ENCODE data around the gene NOTCH1.
"Not testable (repeated sequence)": the region's sequence is repeated elsewhere in the genome, so short reads cannot be mapped to it uniquely, and the experiment has no call there.

NOTCH1 gene

DNA sequence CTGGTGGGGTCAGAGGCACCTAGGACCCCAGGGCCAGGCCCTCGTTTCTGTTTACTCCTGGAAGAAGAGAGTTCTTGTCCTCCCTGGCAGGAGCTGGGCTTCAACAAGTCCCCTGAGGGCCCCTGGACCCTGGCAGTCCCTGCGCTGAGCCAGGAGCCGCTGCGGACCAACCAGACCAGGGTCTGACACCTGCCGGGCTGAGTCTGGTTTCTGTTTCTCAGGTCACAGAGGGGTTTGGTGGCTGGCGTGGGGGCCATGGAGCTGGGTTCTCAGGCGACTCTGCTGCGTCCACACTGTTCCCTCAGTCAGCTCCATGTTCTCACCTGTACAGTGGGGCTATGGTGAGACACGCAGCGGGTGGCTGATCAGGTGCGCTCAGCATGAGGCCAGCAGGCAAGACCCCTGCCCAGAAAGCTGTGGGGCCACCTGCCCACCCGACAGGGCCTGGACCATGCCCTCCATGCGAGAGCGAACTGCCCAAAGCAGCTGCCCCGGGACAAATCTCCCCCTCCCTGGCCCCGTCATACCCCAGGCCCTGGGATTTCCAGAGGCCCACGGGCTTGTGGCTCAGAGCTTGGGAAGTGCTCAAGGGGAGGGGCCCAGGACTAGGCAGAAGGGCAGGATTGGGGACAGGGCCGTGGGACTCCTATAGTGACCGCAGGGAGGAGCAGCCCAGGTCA lies 17.9 kb upstream of the NOTCH1 start:
- peak; percentile 67 for DNase-seq

DNA sequence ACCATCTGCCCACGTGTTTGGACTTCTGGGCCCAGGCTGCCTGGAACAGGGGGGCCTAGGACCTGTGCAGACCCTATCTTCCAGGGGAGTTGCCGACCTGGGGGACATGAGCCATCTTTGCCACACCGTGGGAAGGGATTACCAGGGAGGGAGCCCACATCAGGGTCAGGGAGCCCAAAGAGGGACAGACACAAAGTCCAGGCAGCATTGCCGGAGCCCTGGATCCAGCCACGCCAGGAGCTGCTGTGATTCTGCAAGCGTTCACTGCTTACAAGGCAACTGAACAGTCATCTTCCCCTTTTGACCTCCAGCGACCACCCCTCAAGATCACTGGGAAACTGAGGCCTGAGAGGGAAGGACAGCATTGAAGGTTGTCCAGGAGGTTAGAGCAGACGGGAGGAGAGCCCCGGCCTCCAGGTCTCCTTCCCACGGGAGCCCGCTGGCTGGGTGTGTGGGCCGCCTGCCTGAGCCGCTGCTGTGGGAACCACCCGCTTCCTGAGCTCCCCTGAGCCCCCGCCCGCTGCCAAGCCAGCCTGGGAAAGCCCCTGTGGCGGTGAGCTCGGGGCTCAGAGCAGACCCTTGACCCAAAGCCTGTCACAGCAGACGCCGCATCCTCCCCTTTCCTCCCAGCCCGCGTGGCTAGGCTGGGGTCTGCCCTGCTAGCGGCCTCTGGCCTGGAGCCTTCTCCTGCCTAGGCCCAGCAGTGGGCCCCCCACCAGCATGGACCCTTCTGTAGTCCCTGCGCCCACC lies 17.1 kb upstream of the NOTCH1 start:
- DNase-seq: peak; percentile 27

DNA sequence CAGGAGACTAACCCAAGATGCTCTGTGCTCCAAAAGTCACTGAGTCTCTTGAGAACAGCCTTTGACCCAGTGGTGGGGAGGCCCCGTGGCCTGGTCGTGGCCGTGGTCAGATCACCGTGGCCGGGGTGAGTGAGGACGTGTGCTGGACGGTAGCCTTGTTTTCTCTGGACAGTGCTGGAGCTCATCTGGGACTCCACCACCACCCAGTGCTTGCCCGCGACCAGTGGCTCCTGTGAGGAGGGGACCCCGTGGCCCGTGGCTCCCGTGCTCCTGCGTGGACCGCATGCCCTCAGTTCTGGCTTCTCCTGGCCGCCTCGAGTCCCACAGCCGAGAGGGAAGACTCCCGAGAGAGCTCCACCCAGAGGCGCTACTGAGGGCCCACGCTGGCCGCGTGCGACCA lies 15.9 kb upstream of the NOTCH1 start:
- DNase-seq: no peak

DNA sequence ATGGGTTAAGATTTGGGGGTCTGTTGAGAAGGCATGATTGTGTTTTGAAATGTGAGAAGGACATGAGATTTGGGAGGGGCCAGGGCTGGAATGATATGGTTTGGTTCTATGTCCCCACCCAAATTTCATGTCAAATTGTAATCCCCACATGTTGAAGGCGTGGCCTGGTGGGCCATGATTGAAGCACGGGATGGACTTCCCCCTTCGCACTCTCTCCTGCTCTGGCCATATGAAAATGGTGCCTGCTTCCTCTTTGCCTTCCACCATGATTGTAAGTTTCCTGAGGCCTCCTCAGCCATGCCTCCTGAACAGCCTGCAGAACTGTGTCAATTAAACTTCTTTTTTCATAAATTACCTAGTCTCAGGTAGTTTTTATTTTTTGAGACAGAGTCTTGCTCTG lies 14.7 kb upstream of the NOTCH1 start:
- DNase-seq: peak; percentile 61

DNA sequence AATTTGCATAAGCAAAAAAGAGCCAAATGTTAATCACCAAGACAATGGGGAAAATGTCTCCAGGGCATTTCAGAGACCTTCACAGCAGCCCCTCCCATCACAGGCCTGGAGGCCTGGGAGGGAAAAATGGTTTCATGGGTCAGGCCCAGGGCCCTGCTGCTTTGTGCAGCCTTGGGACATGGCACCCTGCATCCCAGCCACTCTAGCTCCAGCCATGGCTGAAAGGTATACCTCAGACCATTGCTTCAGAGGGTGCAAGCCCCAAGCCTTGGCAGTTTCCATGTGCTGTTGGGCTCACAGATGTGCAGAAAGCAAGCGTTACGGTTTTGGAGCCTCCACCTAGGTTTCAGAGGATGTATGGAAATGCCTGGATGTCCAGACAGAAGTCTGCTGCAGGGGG lies 13.5 kb upstream of the NOTCH1 start:
- DNase-seq: not testable (repeated sequence)

DNA sequence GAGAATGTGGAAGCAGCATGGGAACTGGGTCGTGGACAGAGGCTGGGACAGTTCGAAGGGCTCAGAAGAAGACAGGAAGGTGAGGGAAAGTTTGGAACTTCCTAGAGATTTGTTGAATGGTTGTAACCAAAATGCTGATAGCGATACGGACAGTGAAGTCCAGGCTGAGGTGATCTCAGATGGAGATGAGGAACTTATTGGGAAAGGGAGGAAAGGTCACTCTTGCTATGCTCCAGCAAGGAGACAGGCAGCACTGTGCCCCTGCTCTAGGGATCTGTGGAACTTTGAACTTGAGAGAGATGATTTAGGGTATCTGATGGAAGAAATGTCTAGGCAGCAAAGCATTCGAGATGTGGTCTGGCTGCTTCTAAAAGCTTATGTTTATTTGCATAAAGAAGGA lies 13.0 kb upstream of the NOTCH1 start:
- peak; percentile 50 for DNase-seq

DNA sequence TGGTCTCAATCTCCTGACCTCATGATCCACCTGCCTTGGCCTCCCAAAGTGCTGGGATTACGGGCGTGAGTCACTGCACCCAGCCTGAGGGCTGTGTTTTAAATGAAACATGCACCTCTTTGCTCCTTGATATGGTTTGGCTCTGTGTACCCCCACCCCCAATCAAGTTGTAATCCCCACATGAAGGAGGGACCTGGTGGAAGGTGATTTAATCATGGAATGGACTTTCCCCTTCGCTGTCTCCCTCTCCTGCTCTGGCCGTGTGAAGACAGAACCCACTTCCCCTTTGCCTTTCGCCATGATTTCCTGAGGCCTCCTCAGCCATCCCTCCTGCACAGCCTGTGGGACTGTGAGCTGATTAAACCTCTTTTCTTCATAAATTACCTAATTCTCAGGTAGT lies 12.5 kb upstream of the NOTCH1 start:
- peak; percentile 71 for DNase-seq

DNA sequence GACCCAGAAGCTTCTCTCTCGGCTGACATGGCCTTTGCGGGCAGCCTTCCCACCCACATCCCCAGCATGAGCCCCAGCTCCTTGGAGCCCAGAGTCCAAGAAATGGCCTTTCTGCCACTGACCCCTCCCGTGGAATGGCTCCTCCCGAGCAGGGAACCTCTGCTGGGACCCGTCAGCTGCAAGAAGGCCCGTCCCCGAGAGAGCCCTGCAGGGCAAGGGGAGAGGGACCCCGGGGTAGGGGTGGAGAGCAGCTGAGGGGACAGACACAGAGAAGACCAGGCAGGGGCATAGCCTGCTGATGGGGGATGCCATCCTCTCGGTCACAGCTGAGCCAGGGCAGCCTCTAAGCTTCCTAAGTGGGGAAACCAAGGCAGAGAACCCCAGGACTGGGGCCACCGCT lies 11.2 kb upstream of the NOTCH1 start:
- DNase-seq: no peak

DNA sequence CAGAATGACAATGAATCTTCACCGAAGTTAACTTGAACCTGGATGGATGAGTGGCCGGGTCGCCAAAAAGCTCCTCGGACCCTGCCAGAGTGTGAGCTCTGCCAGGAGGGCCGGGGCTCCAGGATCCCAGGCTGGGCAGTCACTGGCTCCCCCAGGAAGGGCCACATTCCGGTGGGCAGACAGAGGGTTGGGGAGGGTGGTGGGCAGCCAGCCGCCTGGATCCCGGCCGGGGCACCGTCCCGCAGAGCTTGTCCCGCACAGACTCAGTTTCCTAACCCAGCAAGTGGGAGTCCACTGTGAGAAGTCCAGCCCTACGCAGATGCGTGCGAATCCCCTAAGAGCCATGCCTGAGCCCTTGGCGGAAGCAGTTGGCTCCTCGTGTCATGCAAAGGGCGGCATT lies 10.3 kb upstream of the NOTCH1 start:
- no peak for DNase-seq

DNA sequence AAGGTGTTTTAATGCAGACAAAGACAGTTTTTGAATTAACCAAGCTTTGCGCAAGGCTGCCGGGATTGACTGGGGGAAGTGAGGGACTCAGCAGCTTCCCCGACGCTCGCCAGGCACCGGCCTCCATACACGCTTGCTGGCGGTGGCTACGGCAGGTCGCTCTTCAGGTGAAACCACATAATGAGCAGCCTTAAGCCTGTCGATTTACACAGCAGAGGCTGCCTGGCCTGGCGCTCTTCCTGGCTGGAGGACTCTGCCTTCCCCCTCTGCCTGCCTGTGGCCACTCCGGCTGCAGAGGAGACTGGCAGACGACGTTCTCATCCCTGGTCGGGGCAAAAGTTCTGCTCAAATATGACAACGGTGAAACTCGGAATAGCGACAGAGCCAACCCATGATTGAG lies 9.0 kb upstream of the NOTCH1 start:
- DNase-seq: no peak

DNA sequence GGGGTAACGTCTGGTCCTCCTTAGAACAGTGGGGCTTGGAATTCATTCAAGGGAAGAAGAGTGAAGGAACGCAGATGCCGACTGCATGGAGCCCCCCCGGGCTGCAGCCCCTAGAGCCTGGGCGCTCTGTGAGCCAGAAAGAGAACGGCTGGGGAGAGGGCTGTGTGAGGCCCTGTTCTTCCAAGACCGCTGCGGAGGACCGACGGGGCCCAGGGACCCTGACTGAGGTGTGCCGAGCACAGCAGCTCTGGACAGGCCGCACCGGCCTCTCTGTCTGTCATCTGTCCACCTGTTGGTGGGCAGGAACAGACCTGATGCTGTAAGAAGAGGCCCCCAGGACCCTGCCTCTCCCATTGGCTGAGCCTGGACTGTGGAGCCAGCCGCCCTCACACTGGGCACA lies 7.7 kb upstream of the NOTCH1 start:
- no peak for DNase-seq

DNA sequence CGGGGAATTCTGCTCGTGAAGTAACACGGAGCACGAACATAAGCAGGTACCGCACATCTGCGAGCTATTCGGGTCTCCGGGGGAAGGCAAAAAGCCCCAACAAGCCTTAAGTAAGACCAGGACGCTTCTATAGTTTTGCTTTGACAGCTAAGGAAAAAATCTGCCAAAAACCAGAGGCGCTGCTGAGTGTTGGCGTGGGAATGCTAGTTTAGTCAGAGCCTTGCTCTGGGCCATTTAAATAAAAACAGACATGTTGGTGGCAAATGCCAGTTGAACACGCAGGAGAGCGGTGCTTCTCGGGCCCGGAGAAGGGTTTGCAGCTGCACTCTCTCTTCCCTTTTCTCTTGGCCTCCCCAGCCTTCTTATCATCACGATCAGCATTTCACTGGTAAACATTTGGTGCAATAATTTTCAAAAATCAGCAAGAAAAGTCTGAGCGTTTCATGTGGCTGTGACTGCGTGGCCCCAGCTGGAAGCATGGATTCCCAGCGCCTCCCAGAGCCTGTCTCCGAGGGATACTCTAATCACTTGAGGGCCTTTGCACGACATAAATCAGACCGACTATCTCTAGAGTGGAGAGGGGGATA lies 6.4 kb upstream of the NOTCH1 start:
- DNase-seq: peak; percentile 77

DNA sequence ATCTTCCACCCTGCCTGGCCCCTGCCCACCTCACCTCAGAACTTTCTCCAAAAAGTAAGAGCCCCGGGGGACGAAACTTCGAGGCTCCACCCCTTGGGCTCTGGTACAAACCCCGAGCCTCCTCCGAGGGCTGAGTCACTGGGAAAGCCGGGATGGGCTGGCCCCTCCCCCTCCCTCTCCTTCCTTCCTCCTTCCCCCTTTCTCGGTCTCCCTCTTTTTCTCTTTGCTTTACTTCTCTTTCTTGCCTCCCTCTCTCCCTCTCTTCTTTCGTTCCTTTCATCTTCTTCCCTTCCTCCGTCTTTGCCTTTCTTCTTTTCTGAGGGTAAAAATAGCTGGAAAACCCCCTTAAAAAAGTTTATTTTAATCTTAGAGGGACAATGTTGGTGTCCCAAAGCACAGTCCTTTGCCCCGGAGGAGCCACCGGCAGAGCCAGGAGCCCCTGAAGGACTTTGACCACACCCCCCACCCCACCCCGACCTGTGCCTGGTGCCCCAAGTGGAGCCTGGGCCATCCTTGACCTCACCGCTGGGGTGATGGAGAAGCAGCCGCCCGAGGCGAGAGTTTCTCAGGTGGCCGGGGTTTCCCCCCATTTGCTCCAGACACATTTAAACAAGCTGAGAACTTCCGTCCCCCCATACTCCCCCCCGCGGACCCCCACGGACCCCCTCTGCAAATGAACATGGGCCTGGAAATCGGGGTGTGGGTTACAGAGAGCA lies 5.7 kb upstream of the NOTCH1 start:
- DNase-seq: peak; percentile 53

DNA sequence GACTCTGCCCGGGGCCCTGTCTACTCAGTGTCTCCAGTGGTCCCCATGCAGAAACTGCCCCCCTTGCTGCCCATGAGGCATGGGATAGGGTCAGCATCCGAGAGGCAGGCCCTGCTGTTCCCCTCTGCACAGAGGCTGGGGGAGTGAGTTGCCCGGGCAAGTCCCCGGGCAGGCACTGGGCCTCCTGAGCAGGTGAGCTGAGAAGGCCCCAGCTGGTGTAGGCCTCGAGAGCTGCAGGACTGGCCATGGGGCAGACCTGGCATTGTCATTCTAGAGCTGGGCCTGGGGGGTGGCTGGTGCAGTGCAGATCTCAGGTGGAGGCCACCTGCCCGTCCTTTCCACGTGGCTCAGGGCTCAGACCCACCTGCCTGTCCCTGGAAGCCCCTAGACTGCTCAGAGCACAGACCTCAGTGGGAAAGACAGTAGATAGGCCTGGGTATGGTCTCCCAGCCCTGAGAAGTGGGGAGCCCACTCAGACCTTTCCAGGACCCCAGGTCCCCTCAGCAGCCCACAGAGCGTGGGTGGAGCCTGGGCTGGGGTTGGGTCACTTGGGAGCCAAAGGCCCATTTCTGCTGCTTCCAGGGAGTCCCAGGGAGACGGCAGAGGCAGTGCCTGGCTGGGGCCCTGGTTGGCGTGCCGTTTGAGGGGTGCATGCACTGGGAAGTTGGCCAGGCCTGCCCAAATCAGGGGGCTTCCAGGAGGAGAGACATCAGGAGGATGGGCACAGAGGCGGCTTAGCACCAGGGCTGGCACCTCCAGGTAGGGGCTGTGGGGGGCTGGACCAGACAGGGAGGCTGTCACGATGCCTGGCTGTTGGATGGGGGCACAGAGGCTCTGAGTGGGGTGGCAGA lies 4.8 kb upstream of the NOTCH1 start:
- DNase-seq: no peak

DNA sequence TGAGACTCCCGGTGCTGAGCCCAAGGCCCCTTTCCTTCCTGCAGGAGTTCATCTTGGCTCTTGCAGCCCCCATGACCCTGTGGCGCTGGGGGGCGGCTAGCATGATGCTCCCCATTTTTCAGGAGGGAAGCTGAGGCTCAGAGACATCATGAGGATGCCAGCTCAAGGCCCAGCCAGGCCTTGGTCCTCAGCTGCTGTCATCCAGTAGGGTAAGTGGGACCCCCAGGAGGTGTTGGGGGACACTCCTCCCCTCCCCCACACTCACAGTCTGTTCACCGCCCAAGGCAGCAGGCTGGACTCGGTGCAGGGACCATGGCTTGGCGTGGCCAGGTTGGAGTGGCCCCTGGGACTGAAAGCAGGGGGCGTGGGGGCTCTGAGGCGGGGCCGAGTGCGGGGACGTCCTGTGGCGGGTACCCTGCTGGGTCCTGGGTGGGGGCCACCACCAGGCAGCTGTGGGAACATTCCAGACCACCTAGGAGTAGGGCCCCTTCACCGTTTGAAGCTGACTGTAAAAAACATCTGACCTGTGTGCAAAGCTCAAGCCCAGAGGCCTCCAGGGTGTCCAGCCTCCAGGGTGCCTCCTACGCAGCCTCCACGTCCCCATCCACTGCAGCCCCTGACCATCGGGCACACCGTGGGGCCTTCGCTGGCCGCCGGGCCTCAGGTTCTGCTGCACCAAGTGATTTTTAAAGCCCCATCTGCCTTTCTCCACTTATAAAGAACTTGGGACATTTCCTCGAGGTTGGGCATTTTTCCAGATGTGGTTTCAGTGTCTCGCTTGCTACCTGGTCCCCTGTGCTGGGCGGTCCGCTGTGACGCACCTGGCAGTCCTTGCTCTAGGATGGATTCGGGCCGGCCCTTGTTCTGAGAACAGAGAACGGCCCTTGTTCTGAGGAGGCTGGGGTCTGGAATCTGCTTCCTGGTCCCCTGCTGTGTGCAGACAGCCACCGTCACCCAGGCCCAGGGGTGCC lies 3.4 kb upstream of the NOTCH1 start:
- DNase-seq: no peak

DNA sequence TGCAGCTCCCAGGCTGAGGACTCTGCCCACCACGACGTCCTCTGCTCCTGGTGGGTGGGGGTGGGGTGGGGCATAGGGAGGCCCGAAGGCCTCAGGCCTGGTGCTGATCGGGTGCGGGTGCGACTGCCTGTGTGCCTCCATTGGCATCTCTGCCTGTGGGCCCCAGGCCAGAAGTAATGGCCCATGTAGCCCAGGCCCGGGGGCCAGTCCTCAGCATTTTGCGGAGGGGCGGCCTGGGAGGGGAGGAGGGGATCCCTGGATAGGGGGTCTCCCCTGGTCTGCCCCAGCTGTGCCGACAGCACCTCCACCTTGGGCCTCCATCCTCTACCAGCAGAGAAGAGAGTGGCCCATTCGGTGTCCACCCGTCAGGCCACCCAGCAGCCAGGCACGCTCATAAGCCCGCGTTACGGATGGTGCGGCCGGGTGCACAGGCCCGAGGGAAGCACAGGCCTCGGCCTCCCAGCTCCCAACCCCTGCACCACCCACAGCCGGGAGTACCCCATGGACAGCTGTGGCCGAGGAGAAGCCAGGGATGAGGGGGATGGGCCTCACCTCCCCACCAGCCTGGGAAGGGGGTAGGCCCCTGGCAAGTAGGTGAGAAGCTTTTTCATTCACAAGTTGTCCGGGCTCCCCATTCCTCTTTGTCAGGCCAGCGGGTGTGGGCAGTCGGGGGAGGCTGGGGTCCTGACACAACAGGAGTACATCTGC lies 1.8 kb upstream of the NOTCH1 start:
- DNase-seq: no peak

DNA sequence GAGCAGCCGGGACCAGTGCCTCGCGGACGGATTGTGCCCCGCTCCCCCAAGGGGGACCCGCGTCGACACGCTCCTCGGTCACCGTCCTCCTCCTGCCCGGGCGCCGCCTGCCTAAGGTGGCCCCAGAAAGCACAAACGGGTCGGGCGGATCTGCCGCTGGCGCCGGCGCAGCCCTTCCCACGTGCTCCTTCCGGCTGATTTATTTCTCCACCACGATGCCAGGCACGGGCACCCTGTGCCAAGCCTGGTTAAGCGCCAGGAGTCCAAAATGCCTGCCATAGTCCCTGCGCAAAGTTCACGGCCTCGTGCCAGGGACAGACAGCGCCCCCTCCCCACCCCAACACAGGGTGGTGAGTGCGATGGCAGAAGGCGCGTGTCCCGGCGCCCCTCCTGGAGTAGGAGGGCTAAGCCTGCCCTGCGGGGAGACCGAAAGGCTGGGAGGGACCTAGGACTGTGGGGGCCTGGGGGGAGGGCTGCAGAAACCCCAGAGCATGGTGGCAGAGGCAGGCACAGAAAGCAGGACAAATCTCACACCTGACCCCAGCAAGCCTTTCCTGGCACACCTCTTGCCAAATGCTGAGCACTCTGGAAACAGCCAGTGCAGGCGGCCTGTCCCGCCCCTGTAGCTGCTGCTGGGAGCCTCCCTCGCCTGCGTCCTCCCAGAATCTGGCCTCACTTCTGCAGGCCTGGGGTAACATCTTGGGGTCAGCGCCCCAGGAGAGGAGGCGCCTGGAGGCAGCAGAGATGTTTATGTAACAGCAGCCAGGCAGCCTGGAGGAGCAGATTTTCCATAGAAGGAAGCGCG lies 1.1 kb upstream of the NOTCH1 start:
- DNase-seq: peak; percentile 47

DNA sequence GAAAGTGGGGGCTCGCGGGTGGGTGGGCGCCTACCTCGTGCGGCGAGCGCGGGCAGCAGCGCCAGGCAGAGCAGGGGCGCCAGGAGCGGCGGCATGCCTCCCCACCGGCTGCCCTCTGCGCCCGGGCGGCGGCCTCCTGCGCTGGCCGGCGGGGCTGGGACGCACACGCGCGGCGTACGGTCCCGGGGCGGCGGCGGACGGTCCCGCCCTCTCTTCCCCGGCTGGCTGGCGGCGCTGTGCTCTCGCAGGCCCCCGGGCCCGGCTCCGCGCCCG lies 220 bp downstream of the NOTCH1 start:
- no peak for DNase-seq

DNA sequence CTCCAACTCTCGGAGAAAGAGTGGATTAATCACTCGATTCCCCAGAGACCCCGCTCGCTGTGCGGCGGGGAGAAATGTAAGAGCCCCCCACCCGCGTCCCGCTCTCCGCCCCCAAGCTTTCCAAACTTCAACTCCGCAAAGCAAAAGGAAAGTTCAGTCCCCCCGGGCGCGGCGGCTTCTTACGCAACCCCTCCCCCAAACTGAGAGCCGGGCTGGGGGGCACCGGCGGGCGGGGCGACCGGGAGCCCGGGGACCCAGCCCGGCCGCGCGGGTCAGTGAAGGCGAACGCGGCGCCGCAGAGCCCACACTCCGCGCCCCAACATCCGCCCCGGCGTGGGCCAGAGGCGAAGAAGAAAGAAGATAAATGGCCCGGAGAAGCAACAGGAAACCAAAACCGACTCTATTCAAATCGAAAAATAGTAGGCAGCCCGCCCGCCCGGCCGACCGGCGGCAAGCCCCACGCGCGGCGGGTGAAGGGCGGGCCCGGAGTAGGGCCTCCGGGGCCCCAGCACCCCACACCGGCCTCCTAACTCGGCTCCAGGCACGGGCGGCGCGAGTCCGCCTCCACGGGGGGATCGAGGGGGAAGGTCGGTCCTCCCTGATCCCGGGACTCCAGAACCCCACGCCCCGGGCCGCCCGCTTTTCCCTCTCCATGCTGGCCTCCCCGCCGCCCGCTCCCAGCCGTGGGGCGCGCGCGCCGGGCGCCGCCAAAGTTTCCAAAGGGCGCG lies 720 bp downstream of the NOTCH1 start:
- DNase-seq: peak; percentile 60

Data from suppressor macrophage treated with lipopolysaccharide for 4 hours (primary cell).